Kidney tubule cell (primary cell): Measurements from ENCODE around the gene CERS4.
"Not testable (repeated sequence)": the region's sequence is repeated elsewhere in the genome, so short reads cannot be mapped to it uniquely, and the experiment has no call there.

Experiments
- DNase-seq: peaks from one replicate; pipeline ENCODE4 v3.0.0-alpha.2; 2018; ENCODE audit warnings: low spot score

Gene CERS4, protein sequence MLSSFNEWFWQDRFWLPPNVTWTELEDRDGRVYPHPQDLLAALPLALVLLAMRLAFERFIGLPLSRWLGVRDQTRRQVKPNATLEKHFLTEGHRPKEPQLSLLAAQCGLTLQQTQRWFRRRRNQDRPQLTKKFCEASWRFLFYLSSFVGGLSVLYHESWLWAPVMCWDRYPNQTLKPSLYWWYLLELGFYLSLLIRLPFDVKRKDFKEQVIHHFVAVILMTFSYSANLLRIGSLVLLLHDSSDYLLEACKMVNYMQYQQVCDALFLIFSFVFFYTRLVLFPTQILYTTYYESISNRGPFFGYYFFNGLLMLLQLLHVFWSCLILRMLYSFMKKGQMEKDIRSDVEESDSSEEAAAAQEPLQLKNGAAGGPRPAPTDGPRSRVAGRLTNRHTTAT

DNA sequence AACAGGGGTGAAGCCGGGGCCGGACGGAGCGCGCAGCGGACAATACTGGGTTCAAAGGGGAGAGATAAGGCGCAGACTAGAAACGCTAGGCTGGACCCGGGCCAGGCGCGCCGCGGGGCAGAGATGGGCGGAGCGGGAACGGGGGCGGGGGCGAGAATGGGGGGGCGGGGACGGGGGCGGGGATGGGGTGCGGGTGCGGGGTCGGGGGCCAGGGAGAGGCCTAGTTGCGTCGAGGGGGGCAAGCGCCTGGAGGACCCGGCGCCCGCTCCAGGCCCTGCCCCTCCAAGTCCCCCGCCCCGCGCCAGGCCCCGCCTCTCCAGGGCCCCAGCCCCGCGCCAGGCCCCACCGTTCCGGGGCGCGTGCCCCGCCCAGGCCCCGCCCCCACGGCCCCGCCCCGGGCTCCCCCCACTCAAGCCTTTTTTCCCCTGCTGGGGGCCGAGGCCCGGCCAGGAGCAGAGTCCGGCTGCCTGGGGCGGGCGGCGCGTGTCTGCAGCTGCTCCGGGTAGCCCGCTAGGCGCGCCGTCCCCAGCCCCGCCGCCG, at the start of gene CERS4:
Gene CERS4, plus strand, starts transcription at position 449 of the 540 bp plus-strand sequence. CDS start 41,707 bp downstream, outside the sequence.
- peak; percentile 57 for DNase-seq

DNA sequence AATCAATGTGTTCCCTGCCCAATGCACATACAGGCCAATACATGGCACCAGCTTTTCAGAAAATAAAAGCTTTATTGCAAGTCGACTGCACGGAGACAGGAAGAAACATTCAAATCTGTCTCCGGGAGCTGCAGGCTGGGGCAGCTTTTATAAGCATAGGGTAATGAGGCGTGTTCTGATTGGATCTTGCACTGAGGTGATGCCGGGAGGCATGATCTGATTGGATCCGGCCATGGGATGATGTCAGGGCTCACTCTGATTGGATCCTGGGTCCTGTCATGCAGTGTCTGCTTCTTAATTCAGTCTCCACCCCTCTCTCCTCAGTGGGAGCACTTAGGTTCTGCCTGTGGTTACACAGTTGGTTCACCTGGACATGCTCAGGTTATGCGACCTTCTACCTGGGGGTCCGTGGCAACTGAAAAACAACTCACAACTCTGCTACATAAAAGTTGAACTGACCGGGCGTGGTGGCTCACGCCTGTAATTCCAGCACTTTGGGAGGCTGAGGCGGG, 48.0 kb upstream of the CERS4 start:
- peak; percentile 57 for DNase-seq

DNA sequence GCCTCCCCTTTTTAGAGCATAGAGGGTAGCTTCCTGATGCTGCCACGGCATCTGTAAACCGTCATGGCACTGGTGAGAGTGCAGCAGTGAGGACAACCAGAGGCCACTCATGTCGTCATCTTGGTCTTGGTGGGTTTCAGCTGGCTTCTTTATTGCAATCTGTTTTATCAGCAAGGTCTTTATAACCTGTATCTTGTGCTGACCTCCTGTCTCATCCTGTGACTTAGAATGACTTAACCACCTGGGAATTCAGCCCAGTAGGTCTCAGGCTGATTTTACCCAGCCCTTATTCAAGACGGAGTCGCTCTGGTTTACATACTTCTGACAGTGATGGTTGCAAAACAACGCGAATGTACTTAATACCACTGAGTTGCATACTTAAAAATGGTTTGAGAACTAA, 45.4 kb upstream of the CERS4 start:
- DNase-seq, result peak; percentile 20

DNA sequence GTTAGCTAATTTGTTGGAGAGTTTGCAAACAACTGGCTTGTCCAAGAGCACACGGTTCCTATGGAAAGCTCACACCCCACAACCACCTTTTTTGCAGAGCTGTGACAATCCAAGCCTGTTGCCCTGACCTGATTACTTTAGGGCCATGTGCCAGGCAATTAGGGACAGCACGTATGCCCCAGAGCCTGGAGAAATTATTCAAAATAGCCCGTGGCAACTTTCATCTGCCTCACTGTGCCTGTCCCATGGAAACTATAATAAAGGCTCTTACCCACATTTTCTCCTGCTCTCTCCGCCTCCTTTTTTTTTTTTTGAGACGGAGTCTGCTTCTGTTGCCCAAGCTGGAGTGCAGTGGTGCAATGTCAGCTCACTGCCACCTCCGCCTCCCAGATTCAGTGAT, 41.2 kb upstream of the CERS4 start:
- no peak for DNase-seq

DNA sequence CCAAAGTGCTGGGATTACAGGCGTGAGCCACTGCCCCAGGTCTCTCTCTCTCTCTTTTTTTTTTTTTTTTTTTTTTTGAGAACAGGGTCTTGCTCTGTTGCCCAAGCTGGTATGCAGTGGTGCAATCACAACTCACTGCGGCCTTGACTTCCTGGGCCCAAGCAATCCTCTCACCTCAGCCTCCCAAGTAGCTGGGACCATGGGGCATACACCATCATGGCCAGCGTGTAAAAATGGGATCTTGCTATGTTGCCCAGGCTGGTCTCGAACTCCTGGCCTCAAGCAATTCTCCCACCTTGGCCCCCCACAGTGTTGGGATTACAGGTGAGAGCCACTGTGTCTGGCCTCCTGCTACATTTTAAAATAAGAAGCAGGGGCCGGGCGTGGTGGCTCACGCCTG, 40.6 kb upstream of the CERS4 start:
- DNase-seq, result no peak

DNA sequence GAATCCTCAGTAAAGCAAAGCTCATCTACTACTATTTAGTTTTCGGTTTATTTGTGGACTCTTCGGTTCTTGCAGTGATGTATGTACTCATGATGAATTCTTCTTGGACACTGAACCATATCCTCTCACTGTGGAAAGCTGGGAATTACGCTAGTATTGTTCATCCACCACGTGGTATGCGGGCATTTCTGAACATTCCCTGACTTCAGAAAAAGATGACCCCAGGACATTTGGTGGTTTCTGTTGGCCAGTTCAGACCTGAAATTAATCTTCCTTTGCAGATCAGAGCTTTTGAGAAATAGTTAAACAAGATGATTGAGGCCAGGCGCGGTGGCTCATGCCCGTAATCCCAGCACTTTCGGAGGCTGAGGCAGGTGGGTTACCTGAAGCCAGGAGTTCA, 34.5 kb upstream of the CERS4 start:
- peak; percentile 88 for DNase-seq

DNA sequence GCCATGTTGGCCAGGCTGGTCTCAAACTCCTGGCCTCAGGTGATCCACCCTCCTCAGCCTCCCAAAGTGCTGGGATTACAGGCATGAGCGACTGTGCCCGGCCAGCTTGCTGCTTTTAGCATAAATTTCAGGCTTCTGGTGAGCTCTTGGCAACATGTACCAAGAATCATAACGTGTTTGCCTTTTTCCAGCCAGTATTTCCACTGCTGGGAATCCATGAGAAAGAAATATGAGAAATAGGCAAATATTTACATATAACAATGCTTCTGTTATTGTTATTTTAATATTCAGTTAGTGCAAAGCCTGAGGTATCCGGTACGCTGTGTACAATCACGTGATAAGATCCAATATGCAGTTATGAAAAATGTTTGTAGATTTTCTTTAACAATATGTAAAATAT, 29.2 kb upstream of the CERS4 start:
- no peak for DNase-seq

DNA sequence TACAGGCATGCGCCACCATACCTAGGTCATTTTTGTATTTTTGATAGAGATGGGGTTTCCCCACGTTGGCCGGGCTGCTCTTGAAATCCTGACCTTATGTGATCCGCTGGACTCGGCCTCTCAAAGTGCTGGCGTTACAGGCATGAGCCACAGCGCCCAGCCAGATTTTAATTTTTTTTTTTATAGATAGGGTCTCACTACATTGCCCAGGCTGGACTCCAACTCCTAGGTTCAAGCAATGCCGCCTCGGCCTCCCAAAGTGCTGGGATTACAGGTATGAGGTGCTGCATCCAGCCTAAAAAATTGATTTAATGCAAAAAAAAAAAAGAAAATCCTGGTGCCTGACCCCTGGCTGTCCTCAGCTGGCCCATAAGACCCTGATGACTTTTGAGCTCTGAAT, 24.9 kb upstream of the CERS4 start:
- DNase-seq, result no peak

DNA sequence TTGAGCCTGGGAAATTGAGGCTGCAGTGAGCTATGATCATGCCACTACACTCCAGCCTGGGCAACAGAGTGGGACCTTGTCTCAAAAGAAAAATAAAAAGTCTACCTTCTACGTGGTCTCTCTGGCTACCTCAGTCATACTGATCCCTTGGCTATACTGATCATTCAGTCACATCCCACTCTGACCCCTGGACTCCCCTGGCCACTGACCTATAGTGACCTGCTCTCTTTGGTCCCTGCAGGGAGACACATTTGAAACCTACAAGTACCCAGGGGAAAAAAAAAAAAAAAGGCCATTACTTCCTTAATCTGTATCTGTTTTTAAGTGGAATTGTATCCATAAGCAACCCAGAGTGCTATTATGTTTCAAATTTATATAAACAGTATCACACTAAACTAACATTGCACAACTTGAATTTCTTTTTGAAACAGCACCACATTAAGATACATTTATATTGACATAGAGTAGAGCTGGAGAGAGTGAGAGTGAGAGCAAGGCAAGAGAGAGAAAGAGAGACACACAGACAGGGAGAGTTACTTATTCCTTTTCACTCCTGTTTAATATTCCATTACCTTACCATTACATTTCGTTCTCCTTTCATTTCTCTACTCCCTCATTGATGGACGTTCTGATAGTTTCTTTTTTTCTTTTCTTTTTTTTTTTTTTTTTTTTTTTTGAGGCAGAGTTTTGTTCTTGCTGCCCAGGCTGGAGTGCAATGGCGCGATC, 23.7 kb upstream of the CERS4 start:
- no peak for DNase-seq

DNA sequence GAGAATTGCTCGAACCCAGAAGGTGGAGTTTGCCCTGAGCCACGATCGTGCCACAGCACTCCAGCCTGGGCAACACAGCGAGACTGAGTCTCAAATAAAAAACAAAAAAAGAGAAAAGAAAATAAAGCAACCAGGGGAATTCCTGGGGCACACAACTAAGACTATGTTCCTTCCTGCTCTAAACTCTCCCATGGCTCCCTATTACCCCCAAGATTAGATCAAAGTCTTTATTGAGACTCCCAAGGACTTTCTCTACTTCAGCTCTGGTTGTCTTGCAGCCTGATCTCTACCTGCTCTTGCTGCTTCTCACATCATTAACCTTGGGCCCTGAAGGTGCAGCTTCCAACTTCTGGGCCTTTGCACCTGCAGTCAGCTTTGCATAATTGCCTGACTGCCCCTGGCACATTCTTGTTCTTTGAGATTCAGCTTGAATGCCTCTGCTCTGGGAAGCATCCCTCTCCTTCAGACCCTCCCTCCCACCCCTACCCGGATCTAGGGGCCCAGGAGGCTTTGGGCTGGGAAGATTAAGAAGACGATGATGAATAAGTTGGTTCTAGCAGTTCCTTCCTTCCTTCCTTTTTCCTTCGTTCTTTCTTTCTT, 16.8 kb upstream of the CERS4 start:
- DNase-seq, result no peak

DNA sequence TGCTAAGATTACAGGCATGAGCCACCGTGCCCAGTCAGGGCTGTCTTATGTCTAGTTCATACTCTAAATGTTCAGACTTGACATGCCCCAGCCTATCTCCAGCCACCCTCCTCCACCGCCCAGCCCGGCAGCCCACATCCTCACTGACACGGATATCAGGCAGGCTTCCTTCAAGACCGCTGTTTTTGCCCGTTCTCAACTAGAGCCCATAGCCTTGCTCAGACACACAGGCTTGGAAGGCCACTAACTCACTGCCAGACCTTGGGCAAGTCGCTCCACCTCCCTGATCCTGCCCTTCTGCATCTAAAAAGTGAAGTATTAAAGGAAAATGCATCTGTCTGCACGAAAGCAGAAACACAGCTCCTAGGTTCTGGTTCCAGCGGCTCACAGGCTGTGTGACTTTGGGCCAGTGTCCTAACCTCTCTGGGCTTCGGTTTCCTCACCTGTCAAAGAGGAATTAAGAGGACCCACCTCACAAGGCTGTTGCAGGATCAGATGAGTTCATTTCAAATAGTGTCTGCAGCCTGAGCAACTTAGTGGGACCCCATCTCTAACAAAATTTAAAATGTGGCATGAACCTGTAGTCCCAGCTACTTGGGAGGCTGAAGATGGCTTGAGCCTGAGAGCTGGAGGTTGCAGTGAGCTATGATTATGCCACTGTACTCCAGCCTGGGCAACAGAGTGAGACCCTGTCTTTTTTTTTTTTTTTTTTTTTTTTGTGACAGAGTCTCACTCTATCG, 14.5 kb upstream of the CERS4 start:
- DNase-seq, result no peak

DNA sequence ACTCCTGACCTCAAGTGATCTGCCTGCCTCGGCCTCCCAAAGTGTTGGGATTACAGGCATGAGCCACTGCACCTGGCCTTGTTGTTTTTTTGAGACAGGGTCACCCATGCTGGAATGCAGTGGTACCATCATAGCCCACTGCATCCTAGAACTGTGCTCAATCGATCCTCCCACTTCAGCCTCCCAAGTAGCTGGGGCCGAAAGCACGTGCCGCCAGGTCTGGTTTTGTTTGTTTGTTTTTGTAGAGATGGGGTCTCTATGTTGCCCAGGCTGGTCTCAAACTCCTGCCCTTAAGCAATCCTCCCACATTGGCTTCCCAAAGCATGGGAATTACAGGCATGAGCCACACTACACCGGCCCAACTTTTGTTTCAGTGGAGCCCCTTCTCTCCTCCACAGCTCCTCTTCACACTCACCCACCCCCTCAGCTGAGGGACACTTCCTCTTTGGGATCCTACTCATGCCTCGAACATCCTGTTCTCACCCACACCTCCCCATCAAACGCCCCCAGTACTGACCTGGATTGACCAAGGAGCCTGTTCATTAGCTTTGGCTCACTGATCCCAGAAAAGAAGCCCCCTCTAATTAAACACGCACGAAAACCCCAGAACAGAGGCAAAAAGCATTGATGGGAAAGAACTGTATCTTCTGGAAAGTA, 12.8 kb upstream of the CERS4 start:
- DNase-seq, result no peak

DNA sequence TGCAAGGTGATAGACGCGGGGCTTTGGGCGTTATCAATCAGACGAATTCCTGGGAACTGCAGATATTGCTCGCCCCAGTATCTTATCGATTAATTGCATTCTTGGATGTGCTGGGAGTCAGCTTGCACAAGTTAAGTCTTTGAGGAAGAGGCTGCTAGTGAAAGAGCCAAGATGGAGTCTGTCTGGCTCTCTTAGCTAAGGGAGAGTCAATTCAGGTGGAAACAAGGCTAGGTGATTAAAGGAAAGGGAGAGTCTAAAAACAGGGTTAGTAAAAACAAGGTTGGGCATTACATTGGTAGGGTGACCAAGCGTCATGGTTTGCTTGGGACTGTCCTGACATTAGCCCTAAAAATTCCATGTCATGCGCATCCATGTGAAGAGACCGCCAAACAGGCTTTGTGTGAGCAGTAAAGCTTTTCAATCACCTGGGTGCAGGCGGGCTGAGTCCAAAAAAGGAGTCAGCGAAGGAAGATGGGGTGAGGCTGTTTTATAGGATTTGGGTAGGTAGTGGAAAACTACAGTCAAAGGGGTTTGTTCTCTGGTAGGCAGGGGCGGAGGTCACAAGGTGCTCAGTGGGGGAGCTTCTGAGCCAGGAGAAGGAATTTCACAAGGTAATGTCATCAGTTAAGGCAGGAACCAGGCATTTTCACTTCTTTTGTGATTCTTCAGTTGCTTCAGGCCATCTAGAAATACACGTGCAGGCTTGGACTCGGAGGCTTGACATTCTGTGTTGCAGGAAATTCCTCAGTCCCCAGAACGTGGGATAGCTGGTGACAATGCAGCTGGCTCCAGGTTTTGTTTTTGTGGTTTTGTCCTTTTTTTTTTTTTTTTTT, 5.7 kb upstream of the CERS4 start:
- not testable (repeated sequence) for DNase-seq

DNA sequence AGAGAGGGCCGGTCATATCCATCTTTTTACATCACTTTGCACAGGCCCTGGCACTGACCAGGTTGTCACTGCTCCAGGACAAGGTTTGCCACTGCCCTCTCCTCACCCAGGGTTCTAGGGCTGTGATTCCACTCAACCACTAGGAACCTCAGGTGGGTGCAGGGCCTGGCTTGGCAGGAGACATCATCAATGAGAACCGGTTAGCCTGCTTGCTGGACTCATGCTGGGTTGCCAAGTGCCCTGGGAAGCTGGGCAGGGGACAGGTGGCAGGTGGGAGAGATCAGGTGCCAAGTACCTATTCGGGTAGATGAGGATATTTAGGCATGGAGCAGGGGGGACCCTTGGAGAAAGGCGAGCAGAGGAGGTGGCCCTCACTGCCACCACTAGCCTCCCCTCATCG, 4.2 kb upstream of the CERS4 start:
- DNase-seq, result no peak

DNA sequence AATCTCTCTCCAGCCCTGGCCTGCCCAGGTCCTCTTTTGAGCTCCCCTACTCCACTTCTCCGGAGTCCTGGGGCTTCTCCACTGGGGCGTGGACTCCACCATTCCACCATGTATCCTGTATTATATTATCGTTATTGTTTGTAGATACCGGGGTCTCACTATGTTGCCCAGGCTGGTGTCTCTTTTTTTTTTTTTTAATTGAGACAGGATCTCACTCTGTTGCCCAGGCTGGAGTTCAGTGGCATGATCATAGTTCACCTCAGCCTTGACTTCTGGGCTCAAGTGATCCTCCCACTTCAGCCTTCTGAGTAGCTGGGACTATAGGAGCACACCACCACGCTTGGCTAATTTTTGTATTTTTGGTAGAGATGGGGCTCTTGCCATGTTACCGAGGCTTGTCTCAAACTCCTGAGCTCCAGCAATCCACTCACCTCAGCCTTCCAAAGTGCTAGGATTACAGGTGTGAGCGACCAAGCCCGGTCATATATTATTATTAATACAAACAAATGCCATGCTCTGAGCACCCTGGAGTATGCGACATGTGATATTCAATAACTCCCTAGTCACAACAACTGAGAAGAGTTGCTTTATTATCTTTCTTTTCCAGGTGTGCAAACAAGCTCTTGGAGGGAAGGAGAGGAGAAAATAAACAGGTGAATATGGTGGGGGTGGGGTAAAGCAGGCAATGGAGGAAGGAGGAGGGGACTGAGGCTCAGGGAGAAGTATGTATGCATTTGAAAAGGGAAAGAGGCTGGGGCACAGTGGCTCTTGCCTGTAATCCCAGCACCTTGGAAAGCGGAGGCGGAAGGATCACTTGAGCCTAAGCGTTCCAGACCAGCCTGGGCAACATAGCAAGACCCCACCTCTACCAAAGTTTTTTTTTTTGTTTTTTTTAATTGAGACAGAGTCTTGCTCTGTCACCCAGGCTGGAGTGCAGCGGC, 2.8 kb upstream of the CERS4 start:
- no peak for DNase-seq

DNA sequence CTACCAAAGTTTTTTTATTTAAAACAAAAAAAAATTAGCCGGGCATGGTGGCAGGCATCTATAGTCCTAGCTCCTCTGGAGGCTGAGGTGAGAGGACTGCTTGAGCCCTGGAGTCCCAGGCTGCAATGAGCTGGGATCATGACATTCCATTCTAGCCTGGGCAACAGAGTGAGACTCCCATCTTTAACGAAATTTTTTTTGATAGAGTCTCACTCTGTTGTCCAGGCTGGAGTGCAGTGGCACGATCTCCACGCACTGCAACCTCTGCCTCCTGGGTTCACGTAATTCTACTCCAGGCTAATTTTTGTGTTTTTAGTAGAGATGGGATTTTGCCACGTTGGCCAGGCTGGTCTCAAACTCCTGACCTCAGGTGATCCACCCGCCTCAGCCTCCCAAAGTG, 1.8 kb upstream of the CERS4 start:
- DNase-seq, result not testable (repeated sequence)

DNA sequence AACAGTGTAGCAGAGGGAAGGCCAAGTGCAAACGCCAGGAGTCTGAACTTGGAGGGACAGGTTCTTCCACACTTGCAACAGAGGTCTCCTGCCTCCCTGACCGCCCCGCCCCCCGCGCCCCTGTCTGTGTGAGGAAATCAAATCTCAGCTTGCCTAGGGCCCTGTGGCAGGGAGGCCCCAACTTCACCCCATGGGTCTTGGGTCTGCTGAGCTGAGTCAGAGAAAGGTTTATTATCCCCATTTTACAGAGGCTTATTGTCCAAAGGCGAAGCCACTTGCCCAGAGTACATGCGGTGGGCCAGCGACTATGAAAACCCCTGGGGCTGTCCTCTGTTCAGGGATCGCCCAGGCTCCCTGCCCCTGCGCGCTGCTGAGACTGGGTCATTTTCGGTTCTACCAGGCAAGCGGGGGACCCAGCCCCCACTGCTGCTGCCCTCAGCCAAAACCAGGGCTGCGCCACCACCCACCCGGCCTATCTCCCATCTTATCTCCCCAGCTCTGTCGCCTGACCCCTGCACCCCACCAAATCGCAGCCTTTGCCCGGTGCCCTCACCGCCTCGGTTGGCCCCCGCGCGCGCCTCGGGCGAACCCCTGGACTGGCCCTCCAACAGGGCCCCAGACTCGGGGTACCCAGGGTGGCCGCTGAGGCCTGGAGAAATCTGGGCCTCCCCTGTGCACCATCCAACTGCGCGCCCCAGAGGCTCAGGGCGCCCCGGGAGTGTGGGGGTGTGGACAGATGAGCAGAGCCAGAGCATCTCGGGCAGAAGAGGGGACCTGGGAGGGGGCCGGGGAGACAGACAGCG, 850 bp upstream of the CERS4 start:
- no peak for DNase-seq
